ENCODE measurements around the gene PLEKHA4. TPM values are rescaled to one million over a fixed set of nuclear protein-coding genes. Genes with fewer than 3 reads are reported as not detected.
"Not testable (repeated sequence)": the region's sequence is repeated elsewhere in the genome, so short reads cannot be mapped to it uniquely, and the experiment has no call there.

Gene PLEKHA4
- total RNA-seq, 4 donors from 2014 or later = 211 to 444 (median 282) TPM

GRCh38 chr19:48881741-48882657 is 13.6 kb upstream of the PLEKHA4 start:
- Histone ChIP-seq H3K4me3 (no peak overlapping the region), H3K36me3 (peaks cover 0 to 34% (median 0%) of the 10 kb centered on the region in 3 donors), H3K27ac (peak overlapping the region in 3 of 4 donors; percentile 10 to 68 (median 11)), H3K9me3 (no peaks in the 10 kb centered on the region), H3K27me3 (no peaks in the 10 kb centered on the region), H3K4me1 (peaks cover 0 to 27% (median 6%) of the 10 kb centered on the region in 4 donors)
- 74 to 78% methylated on average over 30 of the region's 30 CpGs for WGBS, 2 donors
- no peak for TF ChIP-seq CTCF (IDR thresholded peaks at IDR 0.05)
- no peak for TF ChIP-seq EP300 (IDR thresholded peaks at IDR 0.05)
- no peak for TF ChIP-seq POLR2A (IDR thresholded peaks at IDR 0.05)
- DNase-seq (ENCODE audit: low spot score in 2 of 2) = no peak

- 75 to 76% methylated on average over 9 of the region's 9 CpGs for WGBS, 2 donors
- not testable (repeated sequence) for H3K4me3 ChIP-seq; H3K9me3 ChIP-seq; DNase-seq (ENCODE audit: low spot score in 2 of 2); H3K27me3 ChIP-seq
- Histone ChIP-seq H3K27ac (peak overlapping the region in 2 of 4 donors; percentile 44 to 68), H3K4me1 (peaks cover 0 to 46% (median 21%) of the 10 kb centered on the region in 4 donors), H3K36me3 (peaks cover 0 to 57% (median 5%) of the 10 kb centered on the region in 3 donors)
These were observed 11.3 kb upstream of the PLEKHA4 start for GRCh38 chr19:48879696-48880095.

GRCh38 chr19:48879025-48879637 is 10.7 kb upstream of the PLEKHA4 start:
- Histone ChIP-seq H3K27me3 (no peaks in the 10 kb centered on the region), H3K4me3 (no peak overlapping the region), H3K4me1 (peaks cover 0 to 50% (median 22%) of the 10 kb centered on the region in 4 donors), H3K27ac (peak overlapping the region in 2 of 4 donors; percentile 44 to 100), H3K9me3 (no peaks in the 10 kb centered on the region), H3K36me3 (peaks cover 0 to 62% (median 11%) of the 10 kb centered on the region in 3 donors)
- no peak for TF ChIP-seq POLR2A (IDR thresholded peaks at IDR 0.05)
- no peak for TF ChIP-seq CTCF (IDR thresholded peaks at IDR 0.05)
- TF ChIP-seq EP300 (IDR thresholded peaks at IDR 0.05) = no peak
- 80 to 87% methylated on average over 13 of the region's 13 CpGs for WGBS, 2 donors
- no peak for DNase-seq (ENCODE audit: low spot score in 2 of 2)

GRCh38 chr19:48878196-48879024 is 10.0 kb upstream of the PLEKHA4 start:
- no peaks in the 10 kb centered on the region for H3K9me3 ChIP-seq
- no peak for DNase-seq (ENCODE audit: low spot score in 2 of 2)
- peaks cover 0 to 70% (median 12%) of the 10 kb centered on the region in 3 donors for H3K36me3 ChIP-seq
- 60 to 68% methylated on average over 11 of the region's 11 CpGs for WGBS, 2 donors
- peaks cover 0 to 58% (median 30%) of the 10 kb centered on the region in 4 donors for H3K4me1 ChIP-seq
- peak overlapping the region in 3 of 4 donors; percentile 11 to 100 (median 100) for H3K27ac ChIP-seq
- TF ChIP-seq CTCF (IDR thresholded peaks at IDR 0.05) = no peak
- H3K27me3 ChIP-seq = no peaks in the 10 kb centered on the region
- H3K4me3 ChIP-seq = no peak overlapping the region

GRCh38 chr19:48877855-48878195 is 9.4 kb upstream of the PLEKHA4 start:
- no peak for DNase-seq (ENCODE audit: low spot score in 2 of 2)
- Histone ChIP-seq H3K27me3 (no peaks in the 10 kb centered on the region), H3K4me3 (no peak overlapping the region), H3K4me1 (peaks cover 0 to 58% (median 30%) of the 10 kb centered on the region in 4 donors), H3K27ac (peak overlapping the region in 3 of 4 donors; percentile 11 to 100 (median 100)), H3K36me3 (peaks cover 0 to 73% (median 12%) of the 10 kb centered on the region in 3 donors), H3K9me3 (no peaks in the 10 kb centered on the region)
- 60 to 68% methylated on average over 6 of the region's 6 CpGs for WGBS, 2 donors
- no peak for TF ChIP-seq CTCF (IDR thresholded peaks at IDR 0.05)
- TF ChIP-seq POLR2A (IDR thresholded peaks at IDR 0.05) = no peak
- no peak for TF ChIP-seq EP300 (IDR thresholded peaks at IDR 0.05)

- H3K27me3 ChIP-seq, H3K9me3 ChIP-seq: not testable (repeated sequence)
- Histone ChIP-seq H3K4me1 (peaks cover 0 to 64% (median 33%) of the 10 kb centered on the region in 4 donors), H3K36me3 (peaks cover 0 to 73% (median 12%) of the 10 kb centered on the region in 3 donors), H3K27ac (peak overlapping the region; percentile 99 to 100 (median 100)), H3K4me3 (peak overlapping the region in 3 of 4 donors; percentile 91 to 100 (median 93))
- peak in 1 of 2 donors; percentile 37 for DNase-seq (ENCODE audit: low spot score in 2 of 2)
- 62 to 70% methylated on average over 30 of the region's 30 CpGs for WGBS, 2 donors
These were observed 7.9 kb upstream of the PLEKHA4 start for GRCh38 chr19:48876043-48876981.

Measured in tibial nerve (tissue), 4 donors.